Activated naive CD4-positive, alpha-beta T cell treated with anti-CD3 and anti-CD28 coated beads, Interleukin-2, amount 50 U/mL, for 16 hours (primary cell): ENCODE results near the gene CASS4.

Experiments used
- DNase-seq: peaks from one replicate; pipeline ENCODE4 v3.0.0-alpha.2; 2020

The CASS4 gene

DNA sequence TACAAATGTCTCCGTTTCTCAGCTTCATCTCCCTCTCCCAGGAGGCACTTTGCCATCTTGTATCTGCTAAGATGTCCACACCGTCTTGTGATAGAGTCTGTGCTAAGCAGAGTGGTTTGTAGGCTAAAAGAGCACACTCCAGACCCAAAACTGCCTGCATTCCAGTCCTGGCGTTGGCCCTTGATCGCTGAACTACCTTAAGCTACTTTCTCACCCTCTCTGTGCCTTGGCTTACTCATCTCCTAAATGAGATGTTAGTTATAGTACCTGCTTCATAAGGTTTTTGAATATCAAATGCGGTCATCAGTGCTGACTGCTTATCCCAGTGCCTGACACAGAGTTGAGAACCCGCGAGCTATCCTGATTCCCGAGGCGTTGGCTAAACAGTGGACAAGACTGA lies 14.0 kb downstream of the CASS4 start:
- no peak for DNase-seq

GRCh38 chr20:56426926-56427325 lies 14.9 kb downstream of the CASS4 start:
- DNase-seq = no peak

- DNase-seq = no peak
These were observed 15.7 kb downstream of the CASS4 start for GRCh38 chr20:56427797-56428196.

GRCh38 chr20:56428410-56428809 lies 16.4 kb downstream of the CASS4 start:
- DNase-seq = no peak

- no peak for DNase-seq
These were observed 16.8 kb downstream of the CASS4 start for GRCh38 chr20:56428881-56429280.

DNA sequence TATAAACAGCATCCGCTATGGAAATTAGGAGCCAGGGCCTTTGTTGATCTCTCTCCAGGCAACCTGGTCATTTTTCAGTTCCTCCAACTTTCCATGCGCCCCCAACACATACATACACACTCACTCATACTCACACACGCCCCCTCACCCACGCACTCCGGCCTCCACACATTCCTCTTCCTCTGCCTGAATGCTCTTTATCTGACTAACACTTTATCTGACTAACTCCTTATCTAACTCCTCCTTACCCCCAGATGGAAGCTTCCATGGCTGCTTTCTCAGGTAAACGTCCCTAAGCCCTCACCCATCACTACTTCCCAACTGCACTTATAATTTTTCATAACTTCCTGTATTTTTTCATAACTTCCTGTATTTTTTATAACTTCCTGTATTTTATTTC lies 17.4 kb downstream of the CASS4 start:
- DNase-seq = peak; percentile 59

- DNase-seq = no peak
These were observed 17.9 kb downstream of the CASS4 start for GRCh38 chr20:56429941-56430340.

DNA sequence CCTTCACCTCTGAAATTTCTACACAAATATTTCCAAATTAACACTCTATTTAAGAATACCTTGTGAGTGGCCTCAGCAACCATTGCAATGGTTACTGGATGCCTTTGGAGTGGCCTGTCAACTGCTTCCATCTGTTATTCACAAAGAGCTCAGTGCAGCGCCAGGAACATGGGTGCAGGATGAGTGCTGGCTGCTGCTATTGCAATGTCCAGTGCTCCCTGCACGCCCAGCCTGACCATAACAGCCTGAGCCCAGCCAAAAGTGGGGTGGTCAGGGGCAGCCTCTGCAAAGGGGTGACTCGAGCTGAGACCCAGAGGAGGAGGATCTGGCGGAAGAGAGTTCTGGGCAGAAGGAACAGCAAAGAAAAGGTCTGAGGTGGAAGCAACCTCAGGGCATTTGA lies 18.4 kb downstream of the CASS4 start:
- no peak for DNase-seq

- no peak for DNase-seq
These were observed 18.9 kb downstream of the CASS4 start for GRCh38 chr20:56430957-56431356.

DNA sequence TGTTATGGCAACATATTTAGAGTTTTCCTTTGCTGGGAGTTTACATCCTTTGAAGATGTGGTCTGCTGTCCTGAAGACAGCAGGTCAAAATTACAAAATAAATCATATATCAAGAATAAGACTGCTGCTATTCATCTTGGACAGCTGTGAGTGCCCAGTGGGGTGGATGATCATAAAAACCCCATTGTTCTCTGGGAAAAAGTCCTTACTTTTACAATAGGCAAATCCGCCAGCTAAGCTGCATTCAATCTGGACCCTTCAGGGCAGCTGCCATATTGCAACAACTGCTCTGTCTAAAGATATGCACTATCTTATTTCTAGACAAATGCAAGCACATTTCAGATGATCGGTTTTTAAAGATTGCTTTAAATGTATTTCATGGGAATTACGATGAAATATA lies 19.4 kb downstream of the CASS4 start:
- DNase-seq = no peak

- DNase-seq = no peak
These were observed 21.3 kb downstream of the CASS4 start for GRCh38 chr20:56433221-56433879.

GRCh38 chr20:56433880-56434255 lies 21.8 kb downstream of the CASS4 start:
- DNase-seq = no peak

DNA sequence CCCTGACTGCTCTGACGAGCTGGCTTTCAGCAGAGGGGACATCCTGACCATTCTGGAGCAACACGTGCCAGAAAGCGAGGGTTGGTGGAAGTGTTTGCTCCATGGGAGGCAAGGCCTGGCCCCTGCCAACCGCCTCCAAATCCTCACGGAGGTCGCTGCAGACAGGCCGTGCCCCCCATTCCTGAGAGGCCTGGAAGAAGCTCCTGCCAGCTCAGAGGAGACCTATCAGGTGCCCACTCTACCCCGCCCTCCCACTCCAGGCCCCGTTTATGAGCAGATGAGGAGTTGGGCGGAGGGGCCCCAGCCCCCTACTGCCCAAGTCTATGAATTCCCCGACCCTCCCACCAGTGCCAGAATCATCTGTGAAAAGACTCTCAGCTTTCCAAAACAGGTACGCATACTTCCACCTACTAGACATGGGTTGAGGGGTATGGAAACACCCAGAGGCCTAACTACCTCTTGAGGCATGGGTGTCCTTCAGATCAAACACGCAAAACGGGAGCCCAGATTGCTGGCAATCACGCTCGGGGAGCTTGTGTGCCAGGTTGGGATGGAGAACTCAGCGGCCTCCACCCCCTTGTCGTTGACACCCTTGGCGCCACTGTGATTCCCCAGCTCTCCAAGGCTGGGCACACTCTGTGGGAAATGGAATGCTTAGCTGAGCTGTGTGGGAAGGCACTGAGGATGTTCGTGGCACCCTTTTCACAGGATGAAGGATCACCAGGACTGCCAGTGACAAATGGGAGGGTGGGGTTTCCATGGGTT lies 25.3 kb downstream of the CASS4 start:
- DNase-seq = no peak

DNA sequence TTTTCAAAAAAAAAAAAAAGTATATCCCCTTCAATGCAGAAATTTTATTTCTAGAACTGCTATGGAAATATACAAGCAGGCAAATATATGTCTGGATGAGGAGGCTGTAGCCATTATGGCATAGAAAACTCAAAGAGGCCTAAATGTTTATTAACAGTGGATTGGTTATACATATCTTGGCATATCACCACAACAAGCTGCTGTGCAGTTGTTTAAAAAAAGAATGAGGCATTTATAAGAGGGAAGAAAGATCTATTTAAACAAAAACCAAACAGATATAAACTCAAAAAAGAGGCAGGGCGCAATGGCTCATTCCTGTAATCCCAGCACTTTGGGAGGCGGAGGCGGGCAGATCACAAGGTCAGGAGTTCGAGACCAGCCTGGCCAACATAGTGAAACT lies 26.2 kb downstream of the CASS4 start:
- no peak for DNase-seq

DNA sequence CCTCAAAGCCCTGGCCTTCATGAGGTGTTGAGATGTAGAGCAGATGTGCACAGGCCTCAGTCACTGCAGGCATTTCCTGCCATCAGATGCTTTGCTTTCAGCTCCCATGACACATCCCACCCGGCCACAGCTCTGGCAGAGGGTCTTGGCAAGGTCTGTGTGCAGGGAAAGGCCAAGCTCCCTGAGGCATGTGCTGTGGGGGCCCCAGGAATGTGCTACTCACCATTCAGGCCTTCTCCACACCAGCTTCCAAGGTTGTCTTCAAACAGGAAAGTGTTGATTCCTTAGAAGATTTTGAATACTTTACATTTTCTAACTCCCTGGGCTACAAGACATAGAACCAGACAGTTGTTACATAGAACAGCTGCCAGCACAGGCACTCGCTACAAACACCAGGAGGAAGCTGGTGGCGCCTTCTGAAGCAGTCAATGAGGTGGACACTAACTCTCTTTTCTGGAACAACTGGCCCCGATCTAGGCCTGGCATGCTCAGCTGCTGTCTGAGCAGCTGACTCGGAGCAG lies 27.8 kb downstream of the CASS4 start:
- no peak for DNase-seq

GRCh38 chr20:56440346-56441007 lies 28.4 kb downstream of the CASS4 start:
- DNase-seq = peak; percentile 29

DNA sequence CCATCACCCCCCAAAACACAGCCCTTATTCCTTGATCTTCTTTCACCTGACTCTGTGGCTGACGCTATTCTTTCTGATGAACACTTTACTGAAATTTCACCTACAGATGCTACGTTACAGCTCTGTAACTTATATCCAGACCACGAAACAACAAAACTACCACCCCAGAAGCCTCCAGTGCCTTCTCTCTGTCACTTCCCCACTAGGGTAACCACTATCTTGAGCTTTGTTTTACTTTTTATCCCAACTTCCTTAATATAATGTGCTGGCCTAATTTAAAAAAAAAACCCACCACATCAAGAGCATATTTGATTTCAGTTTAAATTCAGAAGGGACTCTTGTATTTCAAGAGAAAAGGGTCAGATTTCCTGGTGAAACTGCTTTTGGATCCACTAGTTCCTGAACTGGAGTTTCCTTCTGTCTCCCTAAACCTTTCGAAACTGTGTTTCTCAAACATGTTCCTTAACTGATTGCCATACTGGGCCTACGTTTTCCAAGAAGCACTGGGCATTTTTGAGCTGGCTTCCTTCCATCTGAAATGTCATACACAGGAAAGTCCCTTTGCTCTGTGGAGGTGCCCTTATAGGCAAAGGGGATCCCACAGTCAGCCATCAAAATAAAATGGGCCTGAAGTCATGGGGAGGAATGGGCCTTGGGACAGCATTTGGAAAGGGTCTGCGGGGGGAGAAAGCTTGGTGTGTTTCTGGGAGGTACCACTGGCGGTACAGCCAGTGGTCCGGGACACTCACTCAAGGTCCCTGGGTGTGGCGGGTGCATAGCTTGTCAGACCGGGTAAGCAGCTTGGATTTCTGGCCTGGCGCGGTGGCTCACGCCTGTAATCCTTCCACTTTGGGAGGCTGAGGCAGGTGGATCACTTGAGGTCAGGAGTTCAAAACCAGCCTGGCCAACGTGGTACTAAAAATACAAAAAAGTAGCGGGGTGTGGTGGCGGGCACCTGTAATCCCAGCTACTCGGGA lies 30.6 kb downstream of the CASS4 start:
- no peak for DNase-seq

DNA sequence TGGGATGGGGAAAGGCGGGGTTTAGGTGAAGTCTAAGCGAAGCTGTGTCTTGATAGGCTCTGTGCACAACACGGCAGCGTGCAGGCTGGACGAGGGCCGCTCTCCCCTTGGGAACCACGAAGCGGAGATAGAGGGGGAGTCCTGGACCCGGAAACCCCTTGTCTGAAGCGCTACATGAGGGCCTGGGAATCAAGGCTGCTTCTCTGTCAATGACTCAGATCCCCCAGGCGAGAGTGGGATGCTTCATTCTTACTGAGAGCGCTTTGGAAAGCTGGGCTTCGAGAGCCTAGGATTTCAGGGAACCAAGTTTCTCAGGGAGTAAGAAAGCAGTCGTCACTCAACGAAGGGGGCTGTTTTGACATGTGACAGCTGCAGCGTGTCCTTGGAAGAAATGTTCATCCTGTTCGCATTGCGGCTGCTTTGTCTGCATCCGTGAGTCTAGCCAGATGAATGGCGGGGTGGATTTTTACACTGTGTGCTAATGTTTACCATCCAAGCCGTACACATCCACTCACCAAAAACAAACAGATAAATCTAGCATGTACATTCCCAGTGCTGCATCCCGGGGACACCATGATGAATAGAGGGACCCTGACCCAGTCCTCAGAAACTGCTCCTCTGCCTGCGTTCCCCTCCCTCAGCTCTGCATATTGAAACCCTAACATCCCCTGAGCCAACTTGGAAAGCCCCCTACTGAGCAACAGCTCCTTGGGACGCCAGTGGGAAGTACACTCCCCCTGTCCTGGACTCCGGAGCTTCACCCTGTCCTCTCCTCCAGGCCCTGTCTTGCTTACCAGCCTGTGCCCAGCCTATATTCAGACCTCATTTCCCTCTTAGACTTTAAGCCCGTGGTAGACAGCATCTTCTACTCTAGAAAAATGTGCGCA lies 31.8 kb downstream of the CASS4 start:
- DNase-seq = no peak

DNA sequence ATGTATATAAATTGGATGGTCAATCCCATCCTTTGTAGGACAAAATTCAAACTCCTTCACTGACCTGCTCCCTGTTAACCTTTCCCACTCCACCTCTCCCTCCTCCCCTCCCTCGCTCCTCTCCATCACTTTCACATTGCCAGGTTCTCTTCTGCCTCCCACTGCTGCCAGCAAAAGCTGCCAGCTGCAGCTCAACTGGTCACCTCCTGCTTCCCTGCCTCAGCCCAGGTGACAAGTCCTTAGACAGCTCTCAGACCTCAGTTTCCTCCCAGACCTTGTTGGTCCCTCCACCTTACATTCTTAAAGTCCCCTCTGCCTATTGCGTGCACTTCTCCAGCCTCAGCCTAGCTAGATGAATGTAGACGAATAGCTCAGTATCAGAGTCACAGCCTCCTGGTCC lies 33.1 kb downstream of the CASS4 start:
- no peak for DNase-seq

DNA sequence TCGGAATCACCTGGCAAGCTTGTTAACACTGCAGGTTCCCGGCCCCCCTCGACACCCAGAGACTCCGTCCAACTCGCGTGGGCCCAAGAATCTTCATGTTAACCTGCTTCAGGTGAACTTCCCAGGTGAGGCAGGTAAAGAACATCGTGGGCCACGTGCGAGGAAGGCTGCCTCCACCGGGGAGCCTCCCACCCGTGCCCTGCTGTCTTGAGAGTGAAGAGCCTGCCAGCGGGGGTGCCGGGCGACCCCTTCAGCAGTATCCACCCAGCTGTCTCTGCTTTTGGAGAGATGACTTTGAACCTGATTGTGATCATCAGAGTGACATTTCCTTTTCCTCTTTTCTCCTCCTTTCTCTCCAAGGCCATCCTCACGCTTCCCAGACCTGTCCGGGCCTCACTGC lies 33.5 kb downstream of the CASS4 start:
- no peak for DNase-seq

GRCh38 chr20:56447227-56447626 lies 35.2 kb downstream of the CASS4 start:
- no peak for DNase-seq

DNA sequence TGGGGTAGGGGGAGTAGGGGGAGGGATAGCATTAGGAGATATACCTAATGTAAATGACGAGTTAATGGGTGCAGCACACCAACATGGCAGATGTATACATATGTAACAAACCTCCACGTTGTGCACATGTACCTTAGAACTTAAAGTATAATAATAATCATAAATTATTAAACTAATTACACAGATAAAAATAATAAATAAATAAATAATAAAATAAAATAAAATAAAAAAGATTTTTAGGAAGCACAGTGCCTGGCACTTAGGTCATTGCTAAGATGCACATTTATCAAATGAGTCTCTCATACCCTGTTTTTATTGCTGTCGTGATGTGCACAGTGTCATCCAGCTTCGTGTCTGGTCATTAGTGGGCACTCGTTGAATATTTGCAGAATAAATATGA lies 37.4 kb downstream of the CASS4 start:
- DNase-seq = no peak
